HepG2 (cell line): ENCODE results near the gene PLLP. TPM values are rescaled to one million over a fixed set of nuclear protein-coding genes. Genes with fewer than 3 reads are reported as not detected.

Source experiments
- DZIP1 ChIP-seq: sonication (generic); formaldehyde crosslinking; IDR thresholded peaks from 2 replicates; pipeline ENCODE4 v1.5.0; 2020; ENCODE audit warnings: mild to moderate bottlenecking, missing genetic modification reagents
- FOXM1 ChIP-seq: sonication (generic); formaldehyde crosslinking; IDR thresholded peaks from 2 replicates; pipeline ENCODE4 v1.5.0; 2020; ENCODE audit warnings: missing genetic modification reagents
- IRF9 ChIP-seq: sonication (generic); formaldehyde crosslinking; IDR thresholded peaks from 2 replicates; pipeline ENCODE4 v1.8.0; 2022; ENCODE audit warnings: missing genetic modification reagents, mild to moderate bottlenecking, borderline replicate concordance
- MXD4 ChIP-seq: IDR thresholded peaks from 2 replicates; pipeline ENCODE4 v1.6.1; 2016; ENCODE audit warnings: mild to moderate bottlenecking, missing biosample characterization, missing genetic modification reagents
- NFE2 ChIP-seq: sonication (generic); formaldehyde crosslinking; IDR thresholded peaks from 2 replicates; pipeline ENCODE4 v1.4.0; 2020; ENCODE audit warnings: missing genetic modification reagents
- NFE2L1 ChIP-seq: sonication (generic); formaldehyde crosslinking; IDR thresholded peaks from 2 replicates; pipeline ENCODE4 v1.4.0; 2020; ENCODE audit warnings: missing genetic modification reagents, mild to moderate bottlenecking, borderline replicate concordance
- NFIC ChIP-seq: IDR thresholded peaks from 2 replicates; pipeline ENCODE4 v1.6.1; 2012; ENCODE audit warnings: mild to moderate bottlenecking, low read length, inconsistent platforms
- SMAD3 ChIP-seq: sonication (generic); formaldehyde crosslinking; IDR thresholded peaks from 2 replicates; pipeline ENCODE4 v1.4.0; 2020; ENCODE audit warnings: missing genetic modification reagents
- SNRNP70 ChIP-seq: fragments of 200-400 bp; formaldehyde crosslinking; IDR thresholded peaks from 2 replicates; pipeline ENCODE4 v1.6.1; 2017; ENCODE audit warnings: mild to moderate bottlenecking, low read depth, low read length, moderate library complexity
- SOX6 ChIP-seq, 2 experiments: fragments of 450-650 bp in 1 of 2; sonication (generic) in 1 of 2; formaldehyde crosslinking in 1 of 2; IDR thresholded peaks; 2 replicates each; pipeline versions ENCODE4 v1.4.0 to v1.6.1; 2017 to 2020; ENCODE audit warnings: antibody characterized with exemption in 1 of 2, mild to moderate bottlenecking in 1 of 2, missing genetic modification reagents in 1 of 2
- ZBTB37 ChIP-seq: sonication (generic); formaldehyde crosslinking; IDR thresholded peaks from 2 replicates; pipeline ENCODE4 v1.4.0; 2020; ENCODE audit warnings: mild to moderate bottlenecking, missing genetic modification reagents
- ZFP37 ChIP-seq: sonication (generic); formaldehyde crosslinking; IDR thresholded peaks from 2 replicates; pipeline ENCODE4 v1.4.0; 2020; ENCODE audit warnings: missing genetic modification reagents, borderline replicate concordance
- ZNF10 ChIP-seq: sonication (generic); formaldehyde crosslinking; IDR thresholded peaks from 2 replicates; pipeline ENCODE4 v1.4.0; 2020; ENCODE audit warnings: mild to moderate bottlenecking, low read depth, missing genetic modification reagents, borderline replicate concordance
- ZNF180 ChIP-seq: sonication (generic); formaldehyde crosslinking; IDR thresholded peaks from 2 replicates; pipeline ENCODE4 v1.4.0; 2020; ENCODE audit warnings: low read depth, missing genetic modification reagents, borderline replicate concordance
- ZNF333 ChIP-seq: sonication (generic); formaldehyde crosslinking; IDR thresholded peaks from 2 replicates; pipeline ENCODE4 v1.4.0; 2020; ENCODE audit warnings: mild to moderate bottlenecking, missing genetic modification reagents, borderline replicate concordance
- ZNF589 ChIP-seq: sonication (generic); formaldehyde crosslinking; conservative IDR thresholded peaks from 2 replicates; pipeline ENCODE4 v1.8.0; 2022; ENCODE audit warnings: mild to moderate bottlenecking, moderate library complexity, missing genetic modification reagents
- ZNF777 ChIP-seq: sonication (generic); formaldehyde crosslinking; IDR thresholded peaks from 2 replicates; pipeline ENCODE4 v1.4.0; 2020; ENCODE audit warnings: missing genetic modification reagents
- polyA plus RNA-seq, 8 experiments: library from polyadenylated mRNA; depleted of rRNA in 3 of 8; stranded (reverse) in 7 of 8; unstranded in 1 of 8; fragments of >200 nt; fragmentation: Illumina TruSeq in 4 of 8; extraction: Trizol in 4 of 8; gene quantifications; 2 replicates each; pipeline versions ENCODE4 v1.2.1 to v1.2.3, GENCODE V29; 2011 to 2016; ENCODE audit warnings: low read depth in 4 of 8, missing spikeins in 1 of 8, mixed read lengths in 1 of 8; ENCODE audit not compliant: insufficient read depth in 1 of 8
- total RNA-seq, 5 experiments: library from RNA; depleted of rRNA; stranded (reverse); fragments of >200 nt; fragmentation: Illumina TruSeq; extraction: Trizol; gene quantifications; 2 replicates each; pipeline ENCODE4 v1.2.3, GENCODE V29; 2016; ENCODE audit warnings: low read depth in 1 of 5
- TF ChIP-seq, protein P1 (sequence below): sonication (generic); formaldehyde crosslinking; IDR thresholded peaks from 2 replicates; pipeline ENCODE4 v1.4.0; 2020; ENCODE audit warnings: mild to moderate bottlenecking, low read depth, missing genetic modification reagents
- TF ChIP-seq, protein P2 (sequence below): IDR thresholded peaks from 2 replicates; pipeline ENCODE4 v1.6.1; 2018; ENCODE audit warnings: missing genetic modification reagents
- TF ChIP-seq, protein P3 (sequence below): sonication (generic); formaldehyde crosslinking; conservative IDR thresholded peaks from 2 replicates; pipeline ENCODE4 v1.4.0; 2020; ENCODE audit warnings: missing genetic modification reagents

Gene PLLP
- total and polyA plus RNA-seq, 2 of the 13 experiments (the other 11 are each of a cell fraction or from before 2014, with no cell fraction given): 60.6 to 127 TPM

- no peak for TF ChIP-seq FOXM1 (CRISPR knock-in tag)
- TF ChIP-seq, protein P1, sequence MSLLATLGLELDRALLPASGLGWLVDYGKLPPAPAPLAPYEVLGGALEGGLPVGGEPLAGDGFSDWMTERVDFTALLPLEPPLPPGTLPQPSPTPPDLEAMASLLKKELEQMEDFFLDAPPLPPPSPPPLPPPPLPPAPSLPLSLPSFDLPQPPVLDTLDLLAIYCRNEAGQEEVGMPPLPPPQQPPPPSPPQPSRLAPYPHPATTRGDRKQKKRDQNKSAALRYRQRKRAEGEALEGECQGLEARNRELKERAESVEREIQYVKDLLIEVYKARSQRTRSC: no peak
- peak; percentile 98 for TF ChIP-seq ZNF777 (CRISPR knock-in tag)
- no peak for TF ChIP-seq ZNF589
- TF ChIP-seq ZBTB37 (CRISPR knock-in tag): no peak
- TF ChIP-seq, protein P2, sequence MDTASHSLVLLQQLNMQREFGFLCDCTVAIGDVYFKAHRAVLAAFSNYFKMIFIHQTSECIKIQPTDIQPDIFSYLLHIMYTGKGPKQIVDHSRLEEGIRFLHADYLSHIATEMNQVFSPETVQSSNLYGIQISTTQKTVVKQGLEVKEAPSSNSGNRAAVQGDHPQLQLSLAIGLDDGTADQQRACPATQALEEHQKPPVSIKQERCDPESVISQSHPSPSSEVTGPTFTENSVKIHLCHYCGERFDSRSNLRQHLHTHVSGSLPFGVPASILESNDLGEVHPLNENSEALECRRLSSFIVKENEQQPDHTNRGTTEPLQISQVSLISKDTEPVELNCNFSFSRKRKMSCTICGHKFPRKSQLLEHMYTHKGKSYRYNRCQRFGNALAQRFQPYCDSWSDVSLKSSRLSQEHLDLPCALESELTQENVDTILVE: no peak; the same call in 1 of the 2 replicates
- peak; percentile 44 for TF ChIP-seq NFIC
- TF ChIP-seq ZNF10: no peak
- TF ChIP-seq, protein P3, sequence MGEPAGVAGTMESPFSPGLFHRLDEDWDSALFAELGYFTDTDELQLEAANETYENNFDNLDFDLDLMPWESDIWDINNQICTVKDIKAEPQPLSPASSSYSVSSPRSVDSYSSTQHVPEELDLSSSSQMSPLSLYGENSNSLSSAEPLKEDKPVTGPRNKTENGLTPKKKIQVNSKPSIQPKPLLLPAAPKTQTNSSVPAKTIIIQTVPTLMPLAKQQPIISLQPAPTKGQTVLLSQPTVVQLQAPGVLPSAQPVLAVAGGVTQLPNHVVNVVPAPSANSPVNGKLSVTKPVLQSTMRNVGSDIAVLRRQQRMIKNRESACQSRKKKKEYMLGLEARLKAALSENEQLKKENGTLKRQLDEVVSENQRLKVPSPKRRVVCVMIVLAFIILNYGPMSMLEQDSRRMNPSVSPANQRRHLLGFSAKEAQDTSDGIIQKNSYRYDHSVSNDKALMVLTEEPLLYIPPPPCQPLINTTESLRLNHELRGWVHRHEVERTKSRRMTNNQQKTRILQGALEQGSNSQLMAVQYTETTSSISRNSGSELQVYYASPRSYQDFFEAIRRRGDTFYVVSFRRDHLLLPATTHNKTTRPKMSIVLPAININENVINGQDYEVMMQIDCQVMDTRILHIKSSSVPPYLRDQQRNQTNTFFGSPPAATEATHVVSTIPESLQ (CRISPR knock-in tag): no peak
- TF ChIP-seq SMAD3 (CRISPR knock-in tag): peak; percentile 81
- no peak for TF ChIP-seq NFE2L1
- TF ChIP-seq SNRNP70: no peak
- peak; percentile 3; the same call in 1 of the 2 replicates for TF ChIP-seq IRF9 (CRISPR knock-in tag)
- TF ChIP-seq NFE2: no peak
- TF ChIP-seq DZIP1: no peak
- no peak for TF ChIP-seq SOX6 (IDR thresholded peaks at IDR 0.05)
- peak; percentile 72 for TF ChIP-seq SOX6 (CRISPR knock-in tag; IDR thresholded peaks at IDR 0.05)
- peak; percentile 31; the same call in 1 of the 2 replicates for TF ChIP-seq ZFP37 (CRISPR knock-in tag)
- TF ChIP-seq ZNF333 (CRISPR knock-in tag): no peak; the same call in 1 of the 2 replicates
- no peak; the same call in 1 of the 2 replicates for TF ChIP-seq MXD4
- peak; percentile 95; the same call in 1 of the 2 replicates for TF ChIP-seq ZNF180 (CRISPR knock-in tag)
Measured at GRCh38 chr16:57299719-57300386, 15.4 kb upstream of the PLLP start (continued).
